Measurements from ENCODE around the gene CES1.
A peak's percentile ranks its signal among the peaks of the same experiment; 100 is the strongest.
"Not testable (repeated sequence)": the region's sequence is repeated elsewhere in the genome, so short reads cannot be mapped to it uniquely, and the experiment has no call there.

CES1 gene

DNA sequence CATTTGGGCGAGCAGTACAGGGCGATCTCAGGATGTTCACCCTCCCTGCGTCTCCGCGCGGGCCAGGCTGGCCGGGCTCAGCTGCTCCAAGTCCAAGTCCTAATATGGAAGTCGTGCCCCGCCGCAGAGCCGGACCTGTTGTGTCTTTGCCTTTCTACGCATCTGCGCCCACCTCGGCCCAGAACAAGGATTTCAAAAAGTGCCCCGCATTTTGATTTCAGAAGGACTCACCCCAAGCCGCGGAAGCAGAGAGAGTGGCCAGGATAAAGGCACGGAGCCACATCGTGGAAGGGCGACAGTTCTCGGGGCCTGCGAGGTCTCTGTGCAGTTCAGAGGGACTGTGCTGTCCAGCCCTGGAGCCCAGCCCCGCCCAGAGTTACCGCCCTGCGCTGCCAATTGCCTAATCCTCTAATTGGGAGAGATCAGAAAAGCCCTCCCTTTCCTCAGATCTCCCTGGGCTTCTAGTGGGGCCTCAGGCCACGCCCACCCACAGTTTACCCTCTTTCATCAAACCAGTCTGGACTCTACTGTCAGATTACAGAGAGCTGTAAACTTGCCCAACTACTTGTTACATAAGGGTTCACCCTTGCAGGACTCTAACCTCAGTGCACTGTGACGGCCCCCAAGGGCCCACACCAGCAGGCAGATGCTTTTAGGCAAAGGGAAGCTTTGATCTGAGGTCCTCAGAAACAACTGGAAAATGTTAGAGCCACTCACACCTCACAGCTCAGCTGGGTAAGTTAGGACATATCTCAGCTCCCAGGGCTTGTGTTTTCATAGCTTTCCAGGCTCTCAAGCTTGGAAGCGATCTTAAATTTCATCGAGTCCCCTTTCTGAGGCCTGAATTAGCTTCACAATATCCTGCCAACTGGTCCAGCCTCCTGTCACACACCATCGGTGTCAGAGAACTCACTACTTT lies at the start of gene CES1:
Gene CES1, minus strand, starts transcription at position 324 of the 919 bp plus-strand sequence. Its CDS starts 41 bp downstream, at position 283.
- DNase-seq = no peak

DNA sequence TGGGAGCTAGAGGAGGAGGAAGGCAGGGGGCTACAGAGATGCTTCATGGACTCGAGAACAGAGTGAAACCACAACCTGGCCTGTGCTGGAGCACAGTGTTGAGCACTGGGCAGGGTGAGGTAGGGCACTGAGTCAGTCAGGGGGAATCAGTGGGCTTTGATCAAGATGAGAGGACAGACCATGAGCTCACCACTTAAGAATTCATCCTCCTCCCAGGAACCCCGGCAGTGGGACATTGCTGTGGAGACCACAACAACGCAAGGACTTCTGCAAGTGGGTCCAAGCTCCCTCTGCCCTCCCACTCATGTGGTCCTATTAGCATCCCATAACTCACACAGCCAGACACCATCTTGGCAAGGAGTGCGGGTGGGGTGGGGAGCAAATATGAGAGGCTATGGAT lies 44.0 kb upstream of the CES1 start:
- DNase-seq = no peak

GRCh38 chr16:55875273-55875672 lies 42.4 kb upstream of the CES1 start, which contains the start of gene CES5A:
Gene CES5A, minus strand, starts transcription at chr16:55875373. Its CDS starts 152 bp downstream, at chr16:55875221.
- DNase-seq = no peak

GRCh38 chr16:55873122-55873521 lies 40.2 kb upstream of the CES1 start:
- DNase-seq = no peak

DNA sequence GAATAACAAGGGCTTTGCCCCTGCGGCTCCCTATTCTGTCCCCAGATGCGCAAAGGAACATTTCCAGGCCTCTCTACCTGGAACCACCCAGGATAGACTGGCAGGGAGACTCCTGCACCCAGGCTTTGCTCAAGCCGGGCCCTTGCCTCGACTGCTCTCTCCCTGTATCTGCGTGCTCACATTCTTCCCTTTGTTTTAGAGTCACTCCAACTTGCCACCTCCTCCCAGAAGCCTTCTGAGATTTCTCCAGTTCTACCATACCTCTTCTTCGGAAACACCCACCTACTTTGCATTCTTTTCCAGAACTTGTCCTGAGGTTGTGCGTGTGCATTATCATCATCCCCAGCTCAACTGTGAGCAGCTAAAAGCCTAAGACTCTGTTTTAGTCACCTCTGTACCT lies 39.2 kb upstream of the CES1 start:
- DNase-seq = no peak

DNA sequence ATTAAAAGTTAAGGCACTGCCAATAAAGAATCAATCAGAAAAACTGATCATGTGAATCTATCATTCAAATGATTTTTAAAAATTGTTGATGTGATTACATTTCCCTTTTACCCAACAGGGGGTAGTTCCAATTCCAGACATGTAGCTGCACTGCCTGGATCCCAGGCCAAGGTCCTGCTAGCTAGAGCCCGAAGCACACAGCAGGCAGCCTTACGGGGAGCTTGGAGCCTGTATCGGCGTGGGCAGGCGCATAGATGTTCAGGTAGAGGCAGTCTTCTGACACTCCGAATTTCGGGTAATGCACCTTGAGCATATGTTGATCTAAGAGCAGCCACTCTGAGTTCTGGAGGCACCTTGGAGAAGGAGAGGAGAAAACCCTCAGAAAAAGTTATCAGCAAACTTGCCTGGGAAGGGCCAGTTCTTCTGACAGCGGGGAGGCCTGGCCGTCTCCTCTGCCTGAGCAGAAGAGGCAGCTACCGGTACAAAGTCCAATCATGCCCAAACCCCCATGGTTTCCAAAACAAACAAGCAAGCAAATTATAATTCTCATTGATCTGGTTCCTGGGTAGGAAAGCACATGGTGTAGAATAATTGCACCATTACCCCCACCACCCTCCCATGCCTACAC lies 38.6 kb upstream of the CES1 start:
- peak; percentile 6 for DNase-seq

DNA sequence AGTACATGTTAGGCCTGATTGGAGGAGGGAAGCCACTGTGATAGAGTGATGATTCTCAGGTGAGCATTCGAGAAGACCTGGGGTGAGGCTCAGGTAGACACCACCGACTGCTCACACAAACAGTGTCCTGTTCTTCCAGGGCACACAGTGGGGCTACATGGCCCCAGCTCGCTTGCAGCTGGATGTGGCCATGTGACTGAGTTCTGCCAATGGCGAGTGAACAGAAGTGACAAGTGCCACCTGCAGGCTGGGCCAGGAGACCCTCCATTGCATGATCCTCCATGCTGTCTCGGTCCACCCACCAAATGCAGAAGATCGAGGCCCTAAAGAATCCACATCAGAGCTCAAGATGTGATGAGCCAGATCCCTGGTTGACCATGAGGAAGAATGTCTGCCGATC lies 36.1 kb upstream of the CES1 start:
- DNase-seq = no peak

- DNase-seq = no peak
These were observed 35.2 kb upstream of the CES1 start for GRCh38 chr16:55868137-55868536.

DNA sequence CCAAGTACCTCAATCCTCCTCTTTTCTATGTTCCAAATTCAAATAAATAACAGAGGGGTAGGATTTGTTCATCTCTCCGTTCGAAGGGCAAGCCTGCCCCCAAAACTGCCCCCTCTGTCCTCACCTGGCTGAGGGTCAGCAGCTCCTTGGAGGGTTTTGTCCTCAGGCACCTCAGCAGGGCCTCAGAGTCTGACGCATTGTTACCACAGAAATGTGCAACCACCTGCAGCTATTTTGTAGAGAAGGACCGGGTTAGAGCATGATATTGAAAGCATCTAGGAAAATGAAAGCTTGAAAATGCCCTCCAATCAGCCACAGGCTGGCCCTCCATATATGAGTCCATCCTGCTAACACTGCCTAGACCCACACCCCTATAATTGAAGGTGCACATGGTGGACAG lies 28.4 kb upstream of the CES1 start:
- no peak for DNase-seq

DNA sequence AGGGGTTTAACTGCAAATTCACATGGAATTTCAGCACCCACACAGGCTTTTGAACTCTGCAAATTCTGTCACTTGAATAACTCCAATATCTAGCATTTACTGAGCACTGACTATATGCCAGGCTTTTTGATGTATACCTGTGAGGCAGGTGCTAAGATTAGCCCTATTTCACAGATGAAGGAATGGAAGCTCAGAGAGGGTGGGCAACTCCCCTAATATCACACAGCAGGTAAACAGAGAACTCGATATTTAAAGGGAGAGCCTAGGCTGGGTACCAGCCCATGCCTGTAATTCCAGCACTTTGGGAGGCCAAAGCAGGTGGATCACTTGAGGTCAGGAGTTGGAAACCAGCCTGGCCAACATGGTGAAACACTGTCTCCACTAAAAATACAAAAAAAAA lies 24.8 kb upstream of the CES1 start:
- DNase-seq = not testable (repeated sequence)

GRCh38 chr16:55856950-55857349 lies 24.1 kb upstream of the CES1 start:
- DNase-seq = no peak

- no peak for DNase-seq
These were observed 20.2 kb upstream of the CES1 start for GRCh38 chr16:55853114-55853513.

- no peak for DNase-seq
These were observed 16.6 kb upstream of the CES1 start for GRCh38 chr16:55849536-55849935.

- DNase-seq = no peak
These were observed 13.9 kb upstream of the CES1 start for GRCh38 chr16:55846598-55847346.

DNA sequence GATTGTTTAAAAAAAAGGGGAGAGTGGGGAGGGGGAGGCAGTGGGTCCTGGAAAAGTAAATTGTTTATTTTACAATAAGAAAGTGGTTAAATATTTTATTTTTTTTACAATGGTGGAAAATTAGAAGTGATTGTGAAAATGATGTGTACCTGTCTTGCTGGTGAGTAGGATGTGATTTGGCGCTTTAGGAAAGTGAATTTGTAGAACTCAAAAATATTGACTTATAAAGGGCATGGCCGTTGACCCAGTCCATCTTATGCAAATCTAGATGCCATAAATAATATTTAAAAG lies 10.2 kb upstream of the CES1 start:
- DNase-seq = no peak

DNA sequence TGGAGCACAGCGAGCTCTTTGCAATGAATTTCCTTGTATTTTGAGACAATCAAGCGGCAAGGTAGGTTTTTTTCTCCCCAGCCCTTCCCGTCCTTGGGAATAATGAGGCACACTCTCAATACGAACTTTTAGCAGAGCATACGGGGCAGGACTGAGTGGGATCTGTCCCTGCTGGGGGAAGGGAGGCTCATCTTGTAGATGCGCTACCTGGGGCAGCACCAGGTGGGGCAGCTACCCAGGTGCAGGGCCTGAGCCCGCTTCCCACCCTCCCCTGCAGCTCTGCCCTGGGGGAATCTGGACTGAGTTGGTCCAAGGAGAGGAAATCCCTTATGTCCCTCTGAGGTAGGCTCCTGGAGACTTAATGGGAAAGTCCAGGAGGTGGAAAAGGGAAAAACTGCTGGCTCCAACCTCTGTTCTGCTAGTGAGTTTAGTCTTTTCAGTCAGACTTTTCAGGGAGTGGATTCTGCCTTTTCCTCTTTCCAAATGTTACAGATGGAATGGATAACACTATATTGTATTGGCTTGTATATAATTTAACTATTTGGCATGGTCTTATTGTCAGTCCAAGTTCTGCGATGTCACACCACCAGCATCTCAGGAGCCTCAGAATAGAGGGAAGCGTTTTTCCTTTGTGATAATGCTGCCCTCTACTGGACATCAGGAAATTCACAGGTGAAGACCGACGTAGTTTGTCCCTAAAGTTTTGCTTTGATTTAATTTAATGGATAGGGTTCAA lies 9.6 kb upstream of the CES1 start:
- peak; percentile 48 for DNase-seq

DNA sequence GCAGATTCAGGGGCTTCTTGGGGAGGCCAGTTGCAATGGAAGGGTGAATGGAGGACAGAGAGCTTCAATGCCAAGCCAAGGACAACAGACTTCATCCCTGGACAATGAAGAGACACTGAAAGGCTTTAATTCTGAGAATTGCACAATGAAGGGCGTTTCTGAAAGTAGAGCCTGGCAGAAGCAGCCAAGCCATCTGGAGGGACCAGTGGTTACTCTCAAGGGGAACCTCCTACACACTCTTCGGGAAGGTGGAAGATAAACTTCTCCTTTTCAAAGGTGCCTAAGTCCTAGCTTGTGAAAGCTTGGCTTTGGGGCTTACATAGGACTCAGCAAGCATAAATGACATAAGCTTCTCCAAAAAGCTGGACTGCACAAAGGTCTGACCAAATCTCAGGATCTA lies 6.2 kb upstream of the CES1 start:
- no peak for DNase-seq

DNA sequence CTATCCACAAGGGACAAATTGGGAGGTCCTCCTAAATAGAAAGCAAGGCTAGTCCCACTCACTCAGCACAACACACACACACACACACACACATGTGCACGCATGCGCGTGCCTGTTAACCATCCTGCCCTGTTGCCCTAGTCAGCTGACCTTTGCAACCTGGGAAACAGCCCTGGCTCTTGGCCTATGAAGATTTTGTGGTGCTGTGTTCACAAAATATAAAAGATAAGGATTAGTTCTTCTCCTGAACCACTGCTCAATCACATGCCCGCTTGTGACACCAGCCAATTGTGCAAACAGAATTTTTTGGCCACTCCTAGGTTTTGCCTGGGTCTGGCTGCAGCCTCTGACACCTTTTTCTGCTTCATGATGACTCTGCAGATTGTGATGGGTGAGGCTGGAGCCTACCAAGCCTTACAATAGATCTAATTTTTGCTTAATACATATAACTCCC lies 3.3 kb upstream of the CES1 start:
- DNase-seq = no peak

GRCh38 chr16:55835581-55835980 lies 2.7 kb upstream of the CES1 start:
- DNase-seq = no peak

GRCh38 chr16:55835173-55835572 lies 2.3 kb upstream of the CES1 start:
- DNase-seq = not testable (repeated sequence)

DNA sequence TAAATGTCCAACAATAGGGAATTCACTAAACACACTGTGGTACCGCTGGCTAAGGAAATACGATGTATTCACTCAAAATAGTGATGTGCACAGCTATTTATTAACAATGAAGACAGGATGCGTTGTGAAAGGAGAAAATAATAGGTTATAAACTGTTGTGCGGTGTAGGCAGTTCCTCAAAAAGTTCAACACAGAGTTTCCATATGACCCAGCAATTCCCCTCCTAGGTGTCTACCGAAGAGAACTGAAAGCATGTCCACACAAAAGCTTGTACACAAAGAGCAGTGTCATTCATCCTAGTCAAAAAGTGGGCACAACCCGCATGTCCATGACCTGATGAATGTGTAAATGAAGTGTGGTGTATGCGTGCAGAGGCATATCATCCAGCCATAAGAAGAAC lies 1.2 kb upstream of the CES1 start:
- no peak for DNase-seq

GRCh38 chr16:55832425-55832772 lies 497 bp downstream of the CES1 start:
- DNase-seq = no peak

DNA sequence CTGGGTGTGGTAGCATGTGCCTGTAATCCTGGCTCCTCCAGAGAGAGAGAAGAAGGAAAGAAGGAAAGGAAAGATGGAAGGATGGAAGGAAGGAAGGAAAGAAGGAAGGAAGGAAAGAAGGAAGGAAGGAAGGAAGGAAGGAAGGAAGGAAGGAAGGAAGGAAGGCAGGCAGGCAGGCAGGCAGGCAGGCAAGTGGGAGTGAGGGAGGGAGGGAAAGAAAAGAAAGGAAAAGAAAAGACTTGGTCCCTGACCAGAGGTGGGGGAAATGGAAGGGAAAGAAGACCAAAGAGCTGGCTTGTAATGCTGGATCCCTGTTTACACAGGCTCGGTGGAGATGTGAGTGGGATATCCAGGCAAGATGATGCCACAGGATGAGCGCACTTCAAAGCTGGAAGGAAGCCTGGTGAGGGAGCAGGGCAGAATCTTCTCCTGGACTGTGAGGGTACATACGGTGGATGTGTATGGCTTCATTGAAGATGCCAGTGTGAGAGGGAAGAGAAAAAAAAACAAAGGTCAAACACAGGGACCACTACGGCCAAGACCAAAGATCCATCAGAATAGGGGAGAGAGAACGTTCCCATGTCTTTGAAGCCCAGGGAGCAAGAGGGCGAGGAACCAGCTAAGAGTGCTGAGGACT lies 2.1 kb downstream of the CES1 start:
- DNase-seq = no peak

All from NCI-H69 (cell line).